Stimulated activated CD4-positive, alpha-beta T cell treated with anti-CD3 and anti-CD28 coated beads, Interleukin-15, amount 100 ng/mL, for 48 hours (primary cell): ENCODE results near the gene HOXA5.

Experiments
- DNase-seq, 2 donors: peaks; one replicate each; pipeline ENCODE4 v3.0.0-alpha.2; 2020; ENCODE audit warnings: low read depth in 2 of 2

The HOXA5 gene

DNA sequence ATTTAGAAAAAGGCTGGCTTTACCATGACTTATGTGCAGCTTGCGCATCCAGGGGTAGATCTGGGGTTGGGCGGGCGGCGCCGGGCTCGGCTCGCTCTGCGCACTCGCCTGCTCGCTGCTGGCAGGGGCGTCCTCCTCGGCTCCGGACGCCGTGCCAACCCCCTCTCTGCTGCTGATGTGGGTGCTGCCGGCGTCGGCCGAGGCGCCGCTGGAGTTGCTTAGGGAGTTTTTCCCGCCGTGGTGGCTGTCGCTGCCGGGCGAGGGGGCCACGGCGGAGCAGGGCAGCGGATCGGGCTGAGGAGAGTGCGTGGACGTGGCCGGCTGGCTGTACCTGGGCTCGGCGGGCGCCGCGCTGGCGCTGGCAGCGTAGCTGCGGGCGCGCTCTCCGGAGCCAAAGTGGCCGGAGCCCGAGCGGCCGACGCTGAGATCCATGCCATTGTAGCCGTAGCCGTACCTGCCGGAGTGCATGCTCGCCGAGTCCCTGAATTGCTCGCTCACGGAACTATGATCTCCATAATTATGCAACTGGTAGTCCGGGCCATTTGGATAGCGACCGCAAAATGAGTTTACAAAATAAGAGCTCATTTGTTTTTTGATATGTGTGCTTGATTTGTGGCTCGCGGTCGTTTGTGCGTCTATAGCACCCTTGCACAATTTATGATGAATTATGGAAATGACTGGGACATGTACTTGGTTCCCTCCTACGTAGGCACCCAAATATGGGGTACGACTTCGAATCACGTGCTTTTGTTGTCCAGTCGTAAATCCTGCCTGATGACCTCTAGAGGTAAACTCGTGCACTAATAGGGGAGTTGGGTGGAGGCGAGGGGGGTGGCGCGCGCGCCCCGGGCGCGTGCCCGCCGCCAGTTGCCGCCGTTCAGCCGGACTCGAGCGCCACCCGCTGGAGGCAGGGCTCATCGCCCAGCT lies at the start of gene HOXA5:
Gene HOXA5, minus strand, starts transcription at position 659 of the 927 bp plus-strand sequence. Its CDS starts 74 bp downstream, at position 585.
- no peak for DNase-seq

DNA sequence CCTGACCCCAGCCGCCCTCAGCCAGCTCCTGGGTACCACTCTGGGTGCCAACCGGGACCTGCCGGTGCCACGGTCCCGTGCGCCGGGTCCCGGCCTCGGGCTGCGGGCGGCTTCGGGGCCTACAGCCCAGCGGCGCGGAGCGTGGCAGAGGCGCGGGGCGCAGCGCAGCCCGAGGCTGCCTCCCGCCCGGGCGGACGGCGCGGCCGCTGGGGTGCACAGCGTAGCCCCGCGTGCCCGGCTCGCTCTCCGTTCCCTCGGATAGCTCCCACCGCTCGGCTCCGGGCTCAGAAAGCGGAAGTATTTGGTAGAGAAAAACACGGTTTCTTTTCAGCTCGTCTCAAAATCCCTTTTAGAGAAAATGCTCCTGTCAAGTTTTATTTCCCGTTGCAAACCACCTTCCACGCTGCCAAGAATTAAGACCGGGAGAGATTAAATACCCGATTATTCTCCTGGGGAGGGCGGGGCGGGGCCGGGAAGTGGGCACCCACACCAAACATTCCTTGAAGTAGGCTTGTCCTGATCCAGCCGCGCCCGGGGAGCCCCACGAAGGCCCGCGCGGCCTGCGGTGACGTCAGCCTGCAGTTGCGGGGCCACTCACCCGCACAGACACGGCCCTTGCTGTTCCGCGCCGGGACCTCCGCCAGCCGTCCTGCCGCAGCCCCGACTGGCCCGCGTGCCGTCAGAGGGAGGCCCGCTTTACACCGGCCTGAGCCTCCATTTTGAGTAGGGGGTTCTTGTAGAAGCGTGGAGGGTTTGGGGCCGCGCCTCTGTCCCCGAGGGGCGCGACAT lies 49.3 kb upstream of the HOXA5 start:
- no peak for DNase-seq

DNA sequence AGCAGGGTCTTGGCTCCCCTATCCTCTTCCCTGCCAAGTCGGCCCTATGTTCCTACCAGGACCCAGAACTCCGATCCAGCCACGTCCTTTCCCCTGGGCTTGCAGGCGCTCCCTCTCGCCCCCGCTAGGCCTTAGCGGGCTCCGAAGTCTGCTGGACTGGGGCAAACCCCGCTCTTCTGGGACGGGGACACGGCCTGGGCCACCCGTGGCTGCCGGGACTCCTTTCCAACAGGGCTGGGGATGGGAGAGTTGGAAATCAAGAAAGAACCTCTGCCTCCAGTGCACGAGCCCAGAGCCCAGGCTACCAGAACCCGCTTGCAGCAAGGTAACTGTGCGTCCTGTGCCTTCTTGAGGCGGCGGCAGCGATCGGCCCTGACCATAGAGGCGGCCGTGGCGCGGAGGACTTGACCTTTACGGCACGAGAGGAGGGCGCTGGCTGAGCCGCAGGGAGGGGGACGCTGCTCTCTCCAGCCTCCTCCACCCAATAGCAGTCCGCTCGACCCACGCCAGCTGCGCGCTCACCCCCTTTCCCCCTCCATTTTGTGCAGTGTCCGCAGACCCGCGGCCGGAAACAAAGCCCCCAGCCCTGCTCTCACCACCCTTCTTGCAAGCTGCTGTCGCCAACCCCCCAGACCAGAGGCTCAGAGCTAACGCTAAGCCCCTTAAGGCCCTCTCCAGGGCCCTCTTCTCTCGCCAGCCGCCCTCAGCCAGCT lies 48.5 kb upstream of the HOXA5 start:
- DNase-seq, result no peak

DNA sequence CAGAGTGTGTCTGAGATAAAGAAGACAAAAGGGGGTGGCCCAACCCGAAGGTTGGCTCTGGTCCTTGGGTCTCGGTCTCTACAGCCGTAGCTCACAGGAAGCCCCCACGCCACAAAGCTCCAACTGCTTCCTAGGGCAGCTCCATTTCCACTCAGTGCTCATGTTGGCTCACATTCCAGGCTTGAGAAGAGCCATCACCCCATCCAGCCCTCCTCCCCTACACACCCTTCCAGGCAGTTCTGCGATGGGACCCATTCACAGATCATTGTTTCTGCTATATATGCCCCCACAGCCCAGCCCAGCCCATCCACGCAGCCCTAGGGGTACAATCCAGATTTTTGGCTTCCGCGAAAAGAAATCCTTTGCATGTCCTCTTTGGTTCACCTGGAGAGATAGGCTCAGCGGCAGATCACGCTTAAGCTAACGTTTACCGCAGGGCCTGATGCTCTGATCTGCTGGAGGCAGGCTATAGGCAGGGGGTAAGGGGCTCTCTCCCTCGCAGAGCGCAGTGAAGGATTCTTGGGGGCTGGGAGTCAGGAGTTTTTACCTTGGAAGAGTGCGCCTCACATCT lies 47.8 kb upstream of the HOXA5 start:
- DNase-seq, result no peak

DNA sequence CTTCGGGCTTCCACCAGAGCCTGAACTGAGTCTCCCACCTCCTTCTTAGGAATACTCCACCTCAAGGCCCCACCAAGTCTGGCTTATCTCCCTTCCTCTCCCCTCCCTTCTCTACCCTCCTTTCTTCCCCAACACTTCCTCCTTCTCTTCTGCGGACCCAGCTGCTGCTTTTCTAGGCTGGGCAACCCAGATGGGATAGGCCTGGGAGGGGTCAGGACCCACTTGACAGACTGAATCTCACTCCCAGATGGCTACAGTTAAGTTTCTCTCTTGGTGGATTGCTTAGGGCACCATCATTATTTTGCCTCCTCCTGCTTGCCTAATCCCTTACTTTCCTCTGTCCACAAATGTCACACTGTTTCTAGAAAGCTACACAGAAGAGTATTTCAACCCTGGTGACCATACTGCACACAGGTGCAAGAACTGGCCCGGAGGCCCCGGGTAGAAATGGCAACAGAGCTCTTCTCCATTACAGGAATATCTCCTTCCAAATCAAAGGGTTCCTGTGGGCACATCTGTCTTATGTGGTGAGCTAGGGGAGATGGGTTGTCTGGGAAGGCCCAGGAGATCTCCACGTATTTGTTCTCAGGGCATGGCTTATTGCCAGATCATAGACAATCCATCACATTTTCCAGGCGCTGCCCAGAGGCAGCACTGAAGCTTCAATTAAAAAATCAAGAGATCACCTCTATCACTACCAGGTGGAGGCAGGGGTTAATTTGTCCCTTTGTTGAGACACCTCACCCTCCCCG lies 46.7 kb upstream of the HOXA5 start:
- no peak for DNase-seq

DNA sequence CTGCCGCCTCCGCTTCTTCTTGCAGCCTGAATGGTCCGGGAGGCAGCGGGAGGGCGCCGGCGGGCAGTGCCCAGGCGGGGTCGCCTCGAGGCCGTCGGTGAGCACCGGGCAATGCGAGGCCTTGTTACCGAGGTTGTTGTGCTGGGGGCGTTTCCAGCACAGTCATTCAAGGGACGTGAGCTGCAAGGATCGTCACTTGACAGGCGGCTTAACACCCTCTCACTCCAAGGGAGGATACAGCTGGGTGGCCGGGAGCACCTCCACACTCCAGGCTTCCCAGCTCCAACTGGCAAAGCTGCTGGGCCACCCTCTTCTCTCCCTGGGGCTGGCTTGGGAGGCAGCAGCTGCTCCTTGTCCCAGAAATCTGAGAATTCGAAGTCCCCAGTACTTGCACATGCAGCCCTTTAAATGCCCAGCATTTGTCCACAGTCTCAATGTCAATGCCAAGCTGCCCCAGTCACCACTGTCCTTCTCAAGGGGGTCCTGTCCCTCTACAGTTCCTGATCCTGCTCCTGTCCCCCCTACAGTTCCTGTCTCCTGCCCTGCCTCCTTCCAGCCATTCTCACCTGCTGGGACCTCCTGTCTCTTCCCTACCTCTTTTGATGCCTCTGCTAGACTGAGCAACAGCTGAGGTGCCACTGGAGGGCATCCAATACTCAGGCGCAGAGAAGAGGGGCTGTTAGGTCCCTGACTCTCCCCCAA lies 46.0 kb upstream of the HOXA5 start:
- DNase-seq, result no peak

DNA sequence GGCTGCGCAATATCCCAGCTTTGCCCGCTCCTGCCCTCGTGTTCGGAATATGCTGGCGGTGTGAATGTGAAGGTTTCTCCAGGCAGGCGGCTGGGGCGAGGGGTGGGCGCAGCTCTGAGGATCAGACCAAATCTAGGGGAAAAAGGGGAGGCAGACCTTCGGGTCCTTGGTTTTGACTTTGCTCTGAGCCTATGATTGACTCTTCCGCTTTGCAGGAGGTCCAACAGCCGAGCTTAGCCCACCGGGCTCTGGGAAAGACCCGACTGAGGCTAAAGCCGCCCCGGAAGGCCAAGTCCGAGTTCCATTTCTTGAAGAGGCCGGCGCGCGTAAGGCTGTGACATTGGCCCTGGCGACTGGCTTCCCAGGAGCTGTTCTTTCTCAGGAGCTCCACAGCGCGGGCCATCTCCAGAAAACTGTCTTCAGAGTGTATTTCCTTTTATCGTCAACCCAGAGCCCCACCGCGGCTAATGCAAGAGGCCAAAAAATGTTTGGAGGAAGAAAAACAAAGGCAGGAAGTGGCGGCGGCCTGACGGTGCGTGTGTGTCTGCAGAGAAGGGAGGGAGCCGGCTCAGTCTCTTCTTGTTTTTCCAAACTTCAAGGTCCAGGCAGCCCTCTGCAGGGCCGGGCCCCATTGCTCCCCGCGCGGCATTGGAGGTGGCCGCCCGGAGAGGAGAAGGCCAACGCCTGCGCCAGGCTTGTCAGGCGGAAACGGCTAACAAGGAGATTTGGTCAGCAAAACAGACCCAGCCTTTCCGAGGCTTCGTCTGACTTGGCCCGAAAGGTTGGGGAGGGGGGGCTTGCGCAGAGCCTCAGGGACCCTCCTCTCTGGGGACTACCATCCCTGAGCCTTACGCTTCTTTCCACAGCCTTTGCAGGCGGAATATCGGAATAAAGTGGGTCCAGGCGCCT lies 45.2 kb upstream of the HOXA5 start:
- no peak for DNase-seq

DNA sequence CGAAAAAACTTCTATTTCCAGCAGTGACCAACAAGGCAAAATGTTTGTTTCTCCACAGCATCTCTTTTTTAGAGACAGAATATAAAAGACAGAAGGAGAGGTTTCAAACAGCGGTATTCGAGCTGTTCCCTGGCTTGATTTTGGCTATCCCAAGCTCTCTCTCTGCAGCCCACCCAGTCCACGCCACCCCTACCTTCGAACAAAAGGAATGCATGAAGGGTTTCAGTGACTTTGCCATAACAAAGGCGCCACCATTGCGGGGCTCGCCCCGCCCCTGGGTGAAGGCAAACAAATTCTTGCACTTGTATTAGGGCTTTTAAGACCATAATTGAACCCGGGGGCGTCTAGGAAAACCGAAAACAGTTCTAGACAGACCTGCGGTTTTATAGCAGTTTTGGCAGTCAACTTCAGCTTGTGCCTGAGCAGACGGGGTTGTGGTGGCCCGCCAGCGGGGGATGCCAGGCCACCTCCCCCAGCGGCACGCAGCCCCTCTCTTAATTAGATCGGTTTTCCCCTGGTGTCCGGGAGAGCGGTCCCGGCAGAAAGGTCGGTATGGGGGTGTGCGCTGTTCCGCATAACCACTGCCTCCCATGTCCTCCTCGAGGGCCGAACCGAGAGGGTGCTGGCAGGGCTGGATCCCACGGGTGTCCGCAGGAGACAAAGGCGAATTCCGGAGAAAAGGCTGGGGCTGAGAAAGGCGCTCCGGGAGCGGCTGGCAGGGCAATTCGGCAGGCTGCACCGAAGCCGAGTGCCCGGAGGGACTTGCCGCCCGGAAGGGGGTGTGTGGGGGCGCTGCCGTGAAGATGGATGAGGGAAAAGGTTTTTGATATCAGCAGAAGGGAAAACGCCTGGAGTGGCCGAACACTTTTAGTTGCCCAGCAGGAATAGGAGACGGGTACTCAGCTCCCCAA lies 44.2 kb upstream of the HOXA5 start:
- DNase-seq, result no peak

DNA sequence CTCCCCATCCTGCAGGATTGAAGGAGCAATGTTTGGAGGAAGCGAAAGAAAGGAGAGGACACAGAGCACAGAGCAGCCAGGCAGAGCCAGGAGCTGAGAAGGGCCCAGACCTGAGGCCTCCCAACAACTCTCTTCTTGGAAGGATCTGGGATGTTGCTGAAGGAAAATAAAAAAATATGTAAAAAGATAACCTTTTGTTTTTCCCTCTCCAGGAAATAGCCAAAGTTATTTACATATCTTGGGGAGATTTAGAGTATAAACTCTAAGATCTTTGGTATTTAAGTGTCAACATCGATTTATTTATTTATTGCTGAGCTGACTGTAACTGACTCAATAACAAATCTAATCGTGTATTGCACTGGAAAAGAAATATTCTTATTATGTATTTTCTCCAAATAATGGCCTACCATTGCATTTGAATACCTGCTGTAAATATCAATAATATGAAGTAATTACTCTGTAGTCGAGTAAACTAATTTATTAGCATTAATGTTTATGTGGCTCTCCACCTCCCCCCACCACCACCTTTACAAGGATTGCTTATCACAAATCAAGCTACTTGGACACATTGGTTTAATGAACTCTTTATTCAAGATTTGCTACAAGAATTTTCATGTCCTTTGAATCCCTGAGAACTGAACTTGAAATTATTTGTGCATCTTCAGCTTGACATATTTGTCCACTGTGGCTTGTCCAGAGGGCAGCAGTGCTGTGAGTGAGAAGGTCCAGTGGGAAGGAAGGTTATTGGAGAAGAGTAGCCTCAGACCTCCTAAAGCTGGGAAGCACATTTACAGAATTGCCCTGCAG lies 43.4 kb upstream of the HOXA5 start:
- no peak for DNase-seq

DNA sequence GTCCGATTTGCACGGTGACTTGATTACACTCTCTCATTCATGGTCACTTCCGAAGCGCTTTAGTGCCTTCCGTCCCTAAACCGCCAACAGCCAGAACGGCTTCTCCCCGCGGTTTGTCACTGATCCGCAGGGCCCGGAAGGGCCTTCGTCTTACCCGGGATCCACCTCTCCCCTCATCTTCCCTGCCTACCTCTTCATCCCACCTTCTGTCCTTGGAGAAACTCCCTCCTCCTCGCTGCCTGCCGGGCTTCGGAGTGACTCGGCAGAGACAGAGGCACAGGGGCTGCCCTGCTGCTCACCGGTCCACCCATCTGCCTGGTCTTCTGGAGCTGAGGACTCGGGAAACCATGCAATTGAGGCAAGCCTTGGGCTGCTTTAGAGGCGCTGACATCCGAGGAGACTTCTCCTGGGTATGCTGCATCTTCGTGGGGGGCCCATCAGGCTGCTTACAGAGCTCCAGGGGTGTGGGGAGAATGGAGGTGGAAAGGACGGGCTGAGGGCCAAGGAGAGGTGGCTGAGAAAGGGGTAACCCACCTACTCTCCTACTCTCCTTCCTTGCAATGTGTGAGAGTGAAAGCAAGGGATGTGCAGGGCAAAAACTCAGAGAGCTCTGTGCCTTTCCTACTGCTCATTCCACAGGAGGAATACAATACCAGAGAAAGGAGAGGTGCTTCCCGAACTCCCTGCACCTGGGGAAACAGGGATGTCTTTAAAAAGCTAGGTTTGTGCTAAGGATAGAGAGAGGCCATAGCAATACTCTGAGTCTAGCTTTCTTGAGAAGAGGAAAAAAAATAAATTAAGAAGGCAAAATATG lies 42.6 kb upstream of the HOXA5 start:
- no peak for DNase-seq

DNA sequence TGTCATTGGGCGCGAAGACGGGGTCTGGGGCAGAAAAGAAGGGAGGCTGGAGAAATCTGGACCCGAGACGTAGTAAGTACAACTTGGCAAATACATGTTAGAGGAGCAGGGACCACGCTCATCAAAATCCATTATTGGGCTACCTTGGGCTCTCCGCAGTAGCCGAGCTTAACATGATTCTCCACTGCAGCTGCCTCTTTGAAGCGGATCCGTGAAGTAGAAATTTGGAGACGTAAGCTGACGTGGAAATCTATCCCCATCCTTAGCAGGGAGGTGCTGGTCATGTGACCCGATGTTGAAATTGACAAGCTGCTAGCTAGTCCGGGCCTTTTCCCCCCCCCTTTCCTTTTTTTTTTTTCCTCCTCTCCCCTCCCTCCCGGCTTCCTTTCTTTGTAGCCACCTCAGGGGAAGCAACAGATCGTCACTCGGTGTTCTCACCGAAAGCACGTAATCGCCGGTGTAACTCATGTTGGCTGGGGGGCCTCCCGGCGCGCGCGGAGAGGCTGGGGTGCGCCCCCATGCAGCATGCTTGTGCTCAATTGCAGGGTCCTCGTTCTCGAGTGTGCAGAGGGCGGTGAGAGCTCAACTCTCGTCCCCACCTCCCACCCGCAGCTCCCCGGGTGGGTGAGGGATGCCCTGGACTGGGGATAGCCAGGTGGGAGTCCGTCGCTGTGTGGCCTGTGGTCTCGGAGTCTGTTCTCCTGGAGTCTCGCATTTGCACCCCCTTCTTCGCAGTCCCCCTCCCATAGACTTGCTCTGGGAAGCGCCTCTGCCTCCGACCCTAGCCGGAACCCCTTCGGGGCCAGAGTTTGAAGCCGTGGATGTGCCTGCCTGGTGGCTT lies 41.8 kb upstream of the HOXA5 start, which contains the start of gene HOXA11:
Gene HOXA11, minus strand, starts transcription at position 220 of the 841 bp plus-strand sequence. Its CDS starts 88 bp downstream, at position 132.
- DNase-seq, result no peak

DNA sequence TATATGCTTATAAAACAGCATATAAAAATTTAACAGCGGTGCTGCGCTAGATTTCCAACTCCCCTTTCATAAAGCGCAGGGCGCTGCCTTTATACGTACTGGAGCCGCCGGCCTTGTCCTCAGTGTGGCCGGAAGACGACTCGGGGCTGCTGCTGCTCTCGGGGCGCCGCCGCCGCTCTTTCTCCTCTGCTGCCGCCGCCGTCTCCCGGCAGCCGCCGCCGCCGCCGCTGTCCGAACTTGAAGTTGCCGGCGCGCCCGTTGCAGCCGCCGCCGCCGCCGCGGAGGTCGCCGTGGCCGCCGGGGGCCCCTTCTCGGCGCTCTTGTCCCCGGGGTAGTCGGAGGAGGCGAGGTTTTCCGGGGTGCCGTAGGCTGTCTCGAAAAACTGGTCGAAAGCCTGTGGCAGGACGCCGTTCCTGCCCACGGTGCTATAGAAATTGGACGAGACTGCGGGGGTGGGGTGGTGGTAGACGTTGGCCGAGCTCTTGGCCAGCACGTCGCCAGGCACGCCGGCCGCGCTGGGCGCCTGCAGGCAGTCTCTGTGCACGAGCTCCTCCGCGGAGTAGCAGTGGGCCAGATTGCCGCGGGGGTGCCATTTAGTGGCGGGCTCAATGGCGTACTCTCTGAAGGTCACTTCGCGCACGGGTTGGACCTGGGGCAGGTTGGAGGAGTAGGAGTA lies 41.0 kb upstream of the HOXA5 start:
- DNase-seq, result no peak

DNA sequence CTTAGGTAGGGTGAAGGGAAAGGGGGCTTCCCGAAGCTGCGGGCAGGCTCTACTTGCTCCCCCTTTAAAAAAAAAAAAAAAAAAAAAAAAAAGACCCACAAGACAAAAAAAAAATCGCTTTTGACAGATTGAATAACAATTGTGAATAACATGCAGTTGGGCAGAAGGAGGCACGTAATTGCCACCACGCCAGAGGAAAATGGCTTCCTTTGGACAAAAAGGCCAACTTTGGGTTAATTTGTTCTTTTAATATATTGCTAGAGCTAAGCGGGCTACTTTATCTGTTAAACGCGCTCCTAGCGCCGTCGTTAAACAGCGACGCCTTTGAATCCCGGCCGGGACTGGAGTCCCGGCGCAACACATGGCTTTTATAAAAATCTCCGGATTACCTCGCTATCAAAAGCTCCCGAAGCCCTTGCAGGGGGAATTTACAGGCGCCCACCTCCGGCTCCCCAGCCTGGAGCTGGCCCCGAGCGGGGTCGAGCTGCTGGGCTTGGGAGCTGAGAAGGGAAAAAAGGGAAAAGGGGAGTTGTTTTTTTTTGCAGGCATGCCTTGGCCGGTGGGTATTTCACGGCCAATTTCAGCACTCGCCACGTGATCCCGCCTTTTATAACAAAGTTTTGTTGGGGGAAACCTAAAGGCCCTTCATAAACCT lies 40.3 kb upstream of the HOXA5 start:
- DNase-seq, result no peak
